GM12801 (cell line): Measurements from ENCODE around the gene PCNX2.

Experiments used
- CTCF ChIP-seq: IDR thresholded peaks from one replicate; pipeline ENCODE4 v1.5.1; 2011; ENCODE audit warnings: control low read depth; ENCODE audit not compliant: insufficient read length; ENCODE audit errors: extremely low read depth

Gene PCNX2

GRCh38 chr1:233019778-233020325 is 275.7 kb downstream of the PCNX2 start:
- TF ChIP-seq CTCF: no peak

GRCh38 chr1:233019083-233019482 is 276.4 kb downstream of the PCNX2 start:
- no peak for TF ChIP-seq CTCF

- no peak for TF ChIP-seq CTCF
Measured at GRCh38 chr1:233016798-233017197, 278.7 kb downstream of the PCNX2 start.

GRCh38 chr1:233015965-233016364 is 279.6 kb downstream of the PCNX2 start:
- no peak for TF ChIP-seq CTCF

GRCh38 chr1:233012021-233012420 is 283.5 kb downstream of the PCNX2 start:
- TF ChIP-seq CTCF: no peak

GRCh38 chr1:233010146-233010545 is 285.4 kb downstream of the PCNX2 start:
- no peak for TF ChIP-seq CTCF

- no peak for TF ChIP-seq CTCF
Measured at GRCh38 chr1:233006541-233006973, 289.0 kb downstream of the PCNX2 start.
